HepG2 (cell line): Measurements from ENCODE around the gene MINDY3. TPM values are rescaled to one million over a fixed set of nuclear protein-coding genes. Genes with fewer than 3 reads are reported as not detected.

ENCODE experiments used
- CHD2 ChIP-seq: IDR thresholded peaks from 2 replicates; pipeline ENCODE4 v1.6.1; 2011; ENCODE audit warnings: low read depth, low read length, improper control_type of control experiment
- HIC2 ChIP-seq: sonication (generic); formaldehyde crosslinking; IDR thresholded peaks from 2 replicates; pipeline ENCODE4 v1.9.0; 2022; ENCODE audit warnings: low read depth, missing genetic modification reagents
- RERE ChIP-seq: IDR thresholded peaks from 2 replicates; pipeline ENCODE4 v1.6.1; 2016; ENCODE audit warnings: low read depth, missing genetic modification reagents, missing compliant biosample characterization
- SSRP1 ChIP-seq: IDR thresholded peaks from 2 replicates; pipeline ENCODE4 v1.6.1; 2016; ENCODE audit warnings: control low read depth
- SUZ12 ChIP-seq: fragments of 150-350 bp; IDR thresholded peaks from 2 replicates; pipeline ENCODE4 v1.6.1; 2014; ENCODE audit warnings: low read depth, low read length
- TFDP2 ChIP-seq: sonication (generic); formaldehyde crosslinking; IDR thresholded peaks from 2 replicates; pipeline ENCODE4 v1.4.0; 2020; ENCODE audit warnings: missing genetic modification reagents
- TRIM22 ChIP-seq: fragments of 450-650 bp; IDR thresholded peaks from 2 replicates; pipeline ENCODE4 v1.6.1; 2017
- ZNF17 ChIP-seq: sonication (generic); formaldehyde crosslinking; IDR thresholded peaks from 2 replicates; pipeline ENCODE4 v1.5.0; 2020; ENCODE audit warnings: mild to moderate bottlenecking, missing genetic modification reagents
- ZNF251 ChIP-seq: sonication (generic); formaldehyde crosslinking; IDR thresholded peaks from 2 replicates; pipeline ENCODE4 v1.9.0; 2021; ENCODE audit warnings: mild to moderate bottlenecking, missing genetic modification reagents
- ZNF318 ChIP-seq: sonication (generic); formaldehyde crosslinking; IDR thresholded peaks from 2 replicates; pipeline ENCODE4 v1.4.0; 2020; ENCODE audit warnings: mild to moderate bottlenecking, missing genetic modification reagents
- polyA plus RNA-seq, 8 experiments: library from polyadenylated mRNA; depleted of rRNA in 3 of 8; stranded (reverse) in 7 of 8; unstranded in 1 of 8; fragments of >200 nt; fragmentation: Illumina TruSeq in 4 of 8; extraction: Trizol in 4 of 8; gene quantifications; 2 replicates each; pipeline versions ENCODE4 v1.2.1 to v1.2.3, GENCODE V29; 2011 to 2016; ENCODE audit warnings: low read depth in 4 of 8, missing spikeins in 1 of 8, mixed read lengths in 1 of 8; ENCODE audit not compliant: insufficient read depth in 1 of 8
- total RNA-seq, 5 experiments: library from RNA; depleted of rRNA; stranded (reverse); fragments of >200 nt; fragmentation: Illumina TruSeq; extraction: Trizol; gene quantifications; 2 replicates each; pipeline ENCODE4 v1.2.3, GENCODE V29; 2016; ENCODE audit warnings: low read depth in 1 of 5

MINDY3 gene
- total and polyA plus RNA-seq, 2 of the 13 experiments (the other 11 are each of a cell fraction or from before 2014, with no cell fraction given) = 6.4 to 17.5 TPM

GRCh38 chr10:15859906-15860691 is at the start of gene MINDY3 (continued):
- no peak for TF ChIP-seq RERE (CRISPR knock-in tag)
- no peak for TF ChIP-seq ZNF251 (CRISPR knock-in tag)
- no peak for TF ChIP-seq TRIM22
- no peak for TF ChIP-seq ZNF318 (CRISPR knock-in tag)
- 0 out of 2 replicates have a peak, but pooled peaks have one; percentile 15 for TF ChIP-seq SUZ12
- peak; percentile 68; the same call in 1 of the 2 replicates for TF ChIP-seq HIC2 (CRISPR knock-in tag)
- TF ChIP-seq SSRP1 (CRISPR knock-in tag) = no peak
- no peak for TF ChIP-seq TFDP2
- TF ChIP-seq ZNF17 = no peak
- TF ChIP-seq CHD2 = no peak
